CD4-positive, alpha-beta T cell (primary cell): Measurements from ENCODE around the gene BLACAT1. TPM values are rescaled to one million over a fixed set of nuclear protein-coding genes. Genes with fewer than 3 reads are reported as not detected.
"Not testable (repeated sequence)": the region's sequence is repeated elsewhere in the genome, so short reads cannot be mapped to it uniquely, and the experiment has no call there.

ENCODE experiments used
- ATAC-seq: fragments of 200-7000 bp; cut with Tn5 transposase; one replicate; pipeline ENCODE4 v1.10.0; 2022; ENCODE audit warnings: mild to moderate bottlenecking; ENCODE audit not compliant: poor library complexity
- CTCF ChIA-PET: fragments of 350-600 bp; sonication (Branson Sonifier 250); formaldehyde crosslinking; loops from one replicate; lab custom pipeline; 2021; ENCODE audit warnings: antibody characterized with exemption, inconsistent platforms; lab: Charles Lee
- POLR2A ChIA-PET: fragments of 350-600 bp; sonication (Branson Sonifier 250); formaldehyde crosslinking; loops from one replicate; lab custom pipeline; 2021; ENCODE audit warnings: antibody characterized with exemption, inconsistent platforms; lab: Charles Lee
- DNase-seq, 14 experiments: peaks; one replicate each; pipeline ENCODE4 v3.0.0-alpha.2; 2013 to 2020; ENCODE audit warnings: mixed read lengths in 2 of 14
- H3K27ac ChIP-seq, 2 donors: one replicate each; pipeline versions ENCODE4 v1.5.1 to v1.7.0; 2013; ENCODE audit warnings: low read length in 2 of 2, low read depth in 1 of 2, mild to moderate bottlenecking in 1 of 2
- H3K27me3 ChIP-seq, 2 experiments: 1 replicate in 1 of 2; 2 replicates in 1 of 2; pipeline versions ENCODE4 v1.6.1 to v1.7.0; 2013; ENCODE audit warnings: low read length in 2 of 2, control low read depth in 1 of 2, mild to moderate bottlenecking in 1 of 2, moderate library complexity in 1 of 2; ENCODE audit not compliant: insufficient read depth in 2 of 2, control insufficient read depth in 1 of 2
- H3K36me3 ChIP-seq: one replicate; pipeline ENCODE4 v1.6.1; 2013; ENCODE audit warnings: low read length, control low read depth; ENCODE audit not compliant: insufficient read depth
- H3K4me1 ChIP-seq: one replicate; pipeline ENCODE4 v1.6.1; 2013; ENCODE audit warnings: low read length, control low read depth; ENCODE audit not compliant: insufficient read depth
- H3K4me3 ChIP-seq: one replicate; pipeline ENCODE4 v1.5.1; 2013; ENCODE audit warnings: mild to moderate bottlenecking, low read length, moderate library complexity
- H3K9me3 ChIP-seq, 2 experiments: 1 replicate in 1 of 2; 2 replicates in 1 of 2; pipeline versions ENCODE4 v1.6.1 to v1.7.0; 2013; ENCODE audit warnings: low read length in 2 of 2, mild to moderate bottlenecking in 2 of 2, control low read depth in 1 of 2, moderate library complexity in 1 of 2; ENCODE audit not compliant: control insufficient read depth in 1 of 2, insufficient read depth in 1 of 2
- H3K27ac Mint-ChIP-seq: one replicate; pipeline ENCODE4 v1.8.0; 2020; ENCODE audit warnings: mixed read lengths
- H3K27me3 Mint-ChIP-seq: one replicate; pipeline ENCODE4 v1.8.0; 2021; ENCODE audit warnings: mixed read lengths
- H3K36me3 Mint-ChIP-seq: one replicate; pipeline ENCODE4 v1.8.0; 2021; ENCODE audit warnings: low read depth, mixed read lengths
- H3K4me1 Mint-ChIP-seq: one replicate; pipeline ENCODE4 v1.8.0; 2021; ENCODE audit warnings: low read depth, mixed read lengths
- H3K4me3 Mint-ChIP-seq: one replicate; pipeline ENCODE4 v1.8.0; 2020; ENCODE audit warnings: mild to moderate bottlenecking, mixed read lengths
- H3K9me3 Mint-ChIP-seq: one replicate; pipeline ENCODE4 v1.8.0; 2020; ENCODE audit warnings: mixed read lengths
- CTCF ChIP-seq: fragments of 200-600 bp; IDR thresholded peaks from one replicate; pipeline ENCODE4 v1.8.0; 2022; ENCODE audit warnings: antibody characterized with exemption, mild to moderate bottlenecking
- intact Hi-C, 2 experiments: fragments of 100-400 bp; cut with DNase I in 1 of 2; cut with micrococcal nuclease in 1 of 2; formaldehyde crosslinking; loops; one replicate each; pipeline versions ENCODE4 v1.15.1 to v1.9.0; 2023 to 2025; cut with DNase I, micrococcal nuclease
- total RNA-seq, 174 experiments: library from RNA in 2 of 174; stranded (reverse) in 2 of 174; gene quantifications; one replicate each; pipeline ENCODE4 v1.2.3 and lab custom pipeline; 2021 to 2026

Gene BLACAT1
- total RNA-seq, 2 experiments from 2014 or later = not detected

- no peaks in the 10 kb centered on the region for H3K36me3 Mint-ChIP-seq
Observed at GRCh38 chr1:205481629-205482151, 25.8 kb upstream of the BLACAT1 start.

GRCh38 chr1:205481218-205481617 is 25.4 kb upstream of the BLACAT1 start:
- no peak for TF ChIP-seq CTCF
- H3K36me3 ChIP-seq = no peaks in the 10 kb centered on the region
- no peaks in the 10 kb centered on the region for H3K36me3 Mint-ChIP-seq
- no peaks in the 10 kb centered on the region for H3K9me3 ChIP-seq
- no peak for DNase-seq
- ChIA-PET POLR2A (no interaction called here), CTCF (no interaction called here)
- peaks cover 17% of the 10 kb centered on the region for H3K4me1 Mint-ChIP-seq
- H3K27me3 ChIP-seq = peaks cover 7 to 15% of the 10 kb centered on the region in 2 experiments
- intact Hi-C loops = no loop called here
- no peaks in the 10 kb centered on the region for H3K9me3 Mint-ChIP-seq
- no peak overlapping the region for H3K4me3 ChIP-seq
- peaks cover 66% of the 10 kb centered on the region for H3K27me3 Mint-ChIP-seq
- ATAC-seq = no peak
- no peak overlapping the region for H3K4me3 Mint-ChIP-seq
- peaks cover 42% of the 10 kb centered on the region for H3K4me1 ChIP-seq
- peak overlapping the region in 1 of 2 donors; percentile 23 for H3K27ac ChIP-seq
- peak overlapping the region; percentile 40 for H3K27ac Mint-ChIP-seq

More at GRCh38 chr1:205481629-205482151, 25.8 kb upstream of the BLACAT1 start:
- Mint-ChIP-seq H3K4me1 (peaks cover 17% of the 10 kb centered on the region), H3K9me3 (no peaks in the 10 kb centered on the region), H3K4me3 (no peak overlapping the region), H3K27ac (no peak overlapping the region), H3K27me3 (peaks cover 66% of the 10 kb centered on the region)
- TF ChIP-seq CTCF = no peak
- H3K4me1 ChIP-seq = peaks cover 42% of the 10 kb centered on the region
- peaks cover 7 to 13% of the 10 kb centered on the region in 2 experiments for H3K27me3 ChIP-seq
- POLR2A ChIA-PET = no interaction called here
- H3K4me3 ChIP-seq = no peak overlapping the region
- peak in 3 of 14 experiments; percentile 27 to 40 (median 40) for DNase-seq
- H3K27ac ChIP-seq = peak overlapping the region in 1 of 2 donors; percentile 23
- no peaks in the 10 kb centered on the region for H3K9me3 ChIP-seq
- no peak for ATAC-seq
- CTCF ChIA-PET = no interaction called here
- H3K36me3 ChIP-seq = no peaks in the 10 kb centered on the region
- intact Hi-C loops = no loop called here

- peak overlapping the region in 1 of 2 donors; percentile 29 for H3K27ac ChIP-seq
- H3K9me3 ChIP-seq = peaks cover 0 to 7% of the 10 kb centered on the region in 2 experiments
- ChIA-PET POLR2A (no interaction called here), CTCF (no interaction called here)
- DNase-seq (peak in 12 of 14 experiments; percentile 16 to 89 (median 31)), ATAC-seq (peak; percentile 77)
- TF ChIP-seq CTCF = no peak
- intact Hi-C loops = no loop called here
- Mint-ChIP-seq H3K27ac (peak overlapping the region; percentile 40), H3K4me1 (peaks cover 17% of the 10 kb centered on the region), H3K9me3 (peaks cover 4% of the 10 kb centered on the region), H3K36me3 (no peaks in the 10 kb centered on the region), H3K4me3 (no peak overlapping the region), H3K27me3 (peaks cover 68% of the 10 kb centered on the region)
- no peaks in the 10 kb centered on the region for H3K36me3 ChIP-seq
- no peak overlapping the region for H3K4me3 ChIP-seq
- H3K4me1 ChIP-seq = peaks cover 37% of the 10 kb centered on the region
- H3K27me3 ChIP-seq = peaks cover 7 to 19% of the 10 kb centered on the region in 2 experiments
Observed at GRCh38 chr1:205480349-205480985, 24.6 kb upstream of the BLACAT1 start.

DNA sequence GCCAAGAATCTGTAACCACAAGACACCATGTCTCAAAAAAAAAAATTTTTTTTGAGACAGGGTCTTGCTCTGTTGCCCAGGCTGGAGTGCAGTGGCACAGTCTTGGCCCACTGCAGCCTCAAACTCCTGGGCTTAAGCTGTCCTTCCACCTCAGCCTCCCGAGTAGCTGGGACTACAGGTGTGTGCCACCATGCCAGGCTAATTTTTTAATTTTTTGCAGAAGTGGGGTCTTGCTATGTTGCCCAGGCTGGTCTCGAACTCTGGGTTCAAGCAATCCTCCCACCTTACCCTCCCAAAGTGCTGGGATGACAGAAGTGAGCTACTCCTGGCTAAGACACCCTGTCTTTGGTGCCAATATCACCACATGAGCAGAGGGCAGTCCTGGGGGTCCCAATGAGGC is 23.1 kb upstream of the BLACAT1 start:
- Mint-ChIP-seq H3K9me3 (peaks cover 10% of the 10 kb centered on the region), H3K4me1 (peaks cover 17% of the 10 kb centered on the region), H3K27me3 (peaks cover 70% of the 10 kb centered on the region)
- Histone ChIP-seq H3K27me3 (peaks cover 11 to 18% of the 10 kb centered on the region in 2 experiments), H3K9me3 (peaks cover 5 to 18% of the 10 kb centered on the region in 2 experiments), H3K4me1 (peaks cover 33% of the 10 kb centered on the region)
- H3K27ac Mint-ChIP-seq, H3K27ac ChIP-seq, ATAC-seq, H3K4me3 ChIP-seq, DNase-seq, CTCF ChIA-PET, H3K4me3 Mint-ChIP-seq, intact Hi-C loops, H3K36me3 Mint-ChIP-seq, H3K36me3 ChIP-seq, POLR2A ChIA-PET: not testable (repeated sequence)
